ENCODE measurements around the gene TMEM178B. TPM values are rescaled to one million over a fixed set of nuclear protein-coding genes. Genes with fewer than 3 reads are reported as not detected.

Gene TMEM178B
- total RNA-seq, 2 donors from 2014 or later: 1.7 to 4.1 TPM

- H3K36me3 Mint-ChIP-seq (ENCODE audit: low read depth): no peaks in the 10 kb centered on the region
- H3K9ac ChIP-seq (ENCODE audit: extremely low read depth, low read length, poor library complexity, severe bottlenecking): no peak overlapping the region
- WGBS, 2 experiments (ENCODE audit: insufficient coverage in 1 of 2, insufficient read length in 1 of 2): 80 to 92% methylated on average over 5 of the region's 5 CpGs
- H3K27me3 Mint-ChIP-seq (ENCODE audit: insufficient read depth): no peaks in the 10 kb centered on the region
- no peak for DNase-seq
- no peak overlapping the region for H3K4me3 Mint-ChIP-seq
- TF ChIP-seq CTCF (conservative IDR thresholded peaks at IDR 0.05): no peak
- H3K36me3 ChIP-seq (ENCODE audit: control insufficient read depth, insufficient read depth, low read length): no peaks in the 10 kb centered on the region
- H3K4me3 ChIP-seq (ENCODE audit: low read length): no peak overlapping the region
- H3K27me3 ChIP-seq (ENCODE audit: control insufficient read depth, insufficient read depth, low read length, poor library complexity, severe bottlenecking): no peaks in the 10 kb centered on the region
- no peaks in the 10 kb centered on the region for H3K4me1 ChIP-seq (ENCODE audit: control insufficient read depth, insufficient read depth, low read length)
- H3K4me1 Mint-ChIP-seq: peaks cover 6% of the 10 kb centered on the region
- H3K9me3 Mint-ChIP-seq: no peaks in the 10 kb centered on the region
- H3K27ac ChIP-seq (ENCODE audit: low read depth, low read length): no peak overlapping the region
- H3K9me3 ChIP-seq (ENCODE audit: control insufficient read depth, low read length): no peaks in the 10 kb centered on the region
- H3K27ac Mint-ChIP-seq: no peak overlapping the region
Observed at GRCh38 chr7:141242568-141242967, 168.7 kb downstream of the TMEM178B start.

GRCh38 chr7:141243368-141243767 lies 169.5 kb downstream of the TMEM178B start:
- Mint-ChIP-seq H3K27me3 (ENCODE audit: insufficient read depth) (no peaks in the 10 kb centered on the region), H3K9me3 (no peaks in the 10 kb centered on the region), H3K4me3 (no peak overlapping the region), H3K36me3 (ENCODE audit: low read depth) (no peaks in the 10 kb centered on the region), H3K27ac (no peak overlapping the region), H3K4me1 (peaks cover 6% of the 10 kb centered on the region)
- 76 to 88% methylated on average over 5 to 8 of the region's 8 CpGs for WGBS, 2 experiments (ENCODE audit: insufficient coverage in 1 of 2, insufficient read length in 1 of 2)
- Histone ChIP-seq H3K9me3 (ENCODE audit: control insufficient read depth, low read length) (no peaks in the 10 kb centered on the region), H3K36me3 (ENCODE audit: control insufficient read depth, insufficient read depth, low read length) (no peaks in the 10 kb centered on the region), H3K27me3 (ENCODE audit: control insufficient read depth, insufficient read depth, low read length, poor library complexity, severe bottlenecking) (no peaks in the 10 kb centered on the region), H3K27ac (ENCODE audit: low read depth, low read length) (no peak overlapping the region), H3K4me1 (ENCODE audit: control insufficient read depth, insufficient read depth, low read length) (no peaks in the 10 kb centered on the region), H3K4me3 (ENCODE audit: low read length) (no peak overlapping the region), H3K9ac (ENCODE audit: extremely low read depth, low read length, poor library complexity, severe bottlenecking) (no peak overlapping the region)
- DNase-seq: no peak
- TF ChIP-seq CTCF (conservative IDR thresholded peaks at IDR 0.05): no peak

- DNase-seq: no peak
- Mint-ChIP-seq H3K27me3 (ENCODE audit: insufficient read depth) (no peaks in the 10 kb centered on the region), H3K9me3 (no peaks in the 10 kb centered on the region), H3K27ac (no peak overlapping the region), H3K4me1 (no peaks in the 10 kb centered on the region), H3K36me3 (ENCODE audit: low read depth) (no peaks in the 10 kb centered on the region), H3K4me3 (no peak overlapping the region)
- Histone ChIP-seq H3K4me3 (ENCODE audit: low read length) (no peak overlapping the region), H3K27ac (ENCODE audit: low read depth, low read length) (no peak overlapping the region), H3K36me3 (ENCODE audit: control insufficient read depth, insufficient read depth, low read length) (no peaks in the 10 kb centered on the region), H3K27me3 (ENCODE audit: control insufficient read depth, insufficient read depth, low read length, poor library complexity, severe bottlenecking) (no peaks in the 10 kb centered on the region), H3K4me1 (ENCODE audit: control insufficient read depth, insufficient read depth, low read length) (no peaks in the 10 kb centered on the region), H3K9me3 (ENCODE audit: control insufficient read depth, low read length) (no peaks in the 10 kb centered on the region), H3K9ac (ENCODE audit: extremely low read depth, low read length, poor library complexity, severe bottlenecking) (no peak overlapping the region)
- TF ChIP-seq CTCF (conservative IDR thresholded peaks at IDR 0.05): no peak
- WGBS, 2 experiments (ENCODE audit: insufficient coverage in 1 of 2, insufficient read length in 1 of 2): 90 to 96% methylated on average over 6 of the region's 6 CpGs
Observed at GRCh38 chr7:141244435-141244834, 170.6 kb downstream of the TMEM178B start.
